GM19438 (cell line): ENCODE data around the gene WNT7A.
"Not testable (repeated sequence)": the region's sequence is repeated elsewhere in the genome, so short reads cannot be mapped to it uniquely, and the experiment has no call there.

Source experiments
- ATAC-seq: cut with Tn5 transposase; IDR thresholded peaks from one replicate; pipeline ENCODE4 v1.9.1; 2021; ENCODE audit warnings: low read depth; ENCODE audit not compliant: unreplicated experiment

The WNT7A gene

DNA sequence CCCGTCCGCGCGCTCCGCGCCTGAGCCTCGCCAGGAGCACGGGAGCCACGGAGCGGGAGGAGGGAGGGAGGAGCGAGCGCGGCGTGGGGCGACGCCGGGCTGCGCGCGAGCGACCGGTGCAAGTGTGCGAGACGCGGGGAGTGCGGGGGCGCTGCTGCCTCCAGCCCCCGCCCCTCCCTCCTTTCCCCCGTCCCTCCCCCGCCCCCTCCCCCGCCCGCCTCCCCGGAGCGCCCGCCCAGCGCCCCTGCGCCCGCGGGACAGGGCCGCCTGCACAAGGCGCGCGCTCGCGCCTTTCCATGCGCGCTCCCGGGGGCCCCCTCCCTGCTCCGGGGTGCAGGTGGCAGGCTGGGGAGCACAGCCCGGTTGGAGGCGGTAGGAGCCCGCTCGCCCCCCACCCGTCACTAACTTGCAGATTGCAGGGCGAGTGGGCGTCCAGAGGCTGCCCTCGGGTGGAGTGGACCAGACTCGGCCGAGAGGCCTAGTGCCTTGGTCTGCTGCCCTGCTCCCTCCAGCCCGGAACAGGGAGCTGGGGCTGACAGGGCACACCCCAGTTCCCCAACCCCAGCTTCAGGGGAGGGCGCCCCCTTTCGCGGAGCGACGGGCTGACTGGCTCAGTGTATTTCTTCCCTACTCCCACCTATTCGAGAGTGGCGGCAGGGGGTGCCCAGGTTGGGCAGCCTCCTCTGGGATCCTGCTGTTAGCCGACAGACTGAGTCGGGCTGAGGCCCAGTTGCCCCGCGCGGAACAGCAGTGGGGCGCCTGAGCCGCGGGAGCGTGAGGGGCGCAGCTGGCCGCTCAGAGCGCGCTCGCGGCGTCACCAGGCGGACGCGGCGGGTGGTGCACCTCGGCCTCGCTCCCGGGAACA, at the start of gene WNT7A:
WNT7A (minus strand) TSS at position 126 of the 865 bp plus-strand sequence. CDS start 255 bp downstream, outside the sequence.
- no peak for ATAC-seq

DNA sequence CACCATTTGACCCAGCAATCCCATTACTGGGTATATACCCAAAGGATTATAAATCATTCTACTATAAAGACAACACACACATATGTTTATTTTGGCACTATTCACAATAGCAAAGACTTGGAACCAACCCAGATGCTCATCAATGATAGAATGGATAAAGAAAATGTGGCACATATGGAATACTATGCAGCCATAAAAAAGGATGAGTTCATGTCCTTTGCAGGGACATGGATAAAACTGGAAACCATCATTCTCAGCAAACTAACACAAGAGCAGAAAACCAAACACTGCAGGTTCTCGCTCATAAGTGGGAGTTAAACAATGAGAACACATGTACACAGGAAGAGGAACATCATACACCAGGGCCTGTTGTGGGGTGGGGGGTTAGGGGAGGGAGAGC, 48.9 kb upstream of the WNT7A start:
- ATAC-seq = not testable (repeated sequence)

DNA sequence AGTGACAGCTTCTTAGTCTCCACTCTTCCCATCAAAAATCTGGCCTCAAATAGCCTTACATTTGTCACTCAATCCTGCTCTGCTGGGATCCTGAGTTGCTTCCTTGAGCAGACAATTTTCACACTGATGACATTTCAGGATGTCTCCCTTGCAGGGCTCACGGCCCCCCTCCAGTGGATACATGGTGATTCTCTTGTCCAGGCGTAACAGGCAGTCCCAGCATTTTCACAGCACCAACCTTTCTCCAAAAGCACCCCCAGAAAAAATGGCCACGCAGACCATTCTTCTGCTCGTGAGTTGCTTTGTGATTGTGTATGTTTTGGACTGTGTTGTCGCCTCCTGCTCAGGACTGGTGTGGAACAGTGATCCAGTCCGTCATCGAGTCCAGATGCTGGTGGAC, 47.4 kb upstream of the WNT7A start:
- no peak for ATAC-seq

DNA sequence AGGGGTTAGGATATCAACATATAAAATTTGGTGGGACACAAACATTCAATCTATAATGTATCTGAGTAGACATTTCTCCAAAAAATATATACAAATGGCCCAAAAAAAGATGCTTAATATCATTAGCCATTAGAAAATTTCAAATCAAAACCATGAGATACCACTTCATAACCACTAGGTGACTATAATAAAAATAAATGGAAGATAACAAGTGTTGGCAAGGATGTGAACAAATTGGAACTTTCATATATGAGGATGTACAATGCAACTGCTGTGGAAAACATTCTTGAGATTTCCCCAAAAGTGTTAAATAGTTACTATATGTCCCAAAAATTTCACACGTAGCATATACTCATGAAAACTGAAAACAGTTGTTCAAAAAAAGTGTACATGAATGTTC, 36.5 kb upstream of the WNT7A start:
- no peak for ATAC-seq

DNA sequence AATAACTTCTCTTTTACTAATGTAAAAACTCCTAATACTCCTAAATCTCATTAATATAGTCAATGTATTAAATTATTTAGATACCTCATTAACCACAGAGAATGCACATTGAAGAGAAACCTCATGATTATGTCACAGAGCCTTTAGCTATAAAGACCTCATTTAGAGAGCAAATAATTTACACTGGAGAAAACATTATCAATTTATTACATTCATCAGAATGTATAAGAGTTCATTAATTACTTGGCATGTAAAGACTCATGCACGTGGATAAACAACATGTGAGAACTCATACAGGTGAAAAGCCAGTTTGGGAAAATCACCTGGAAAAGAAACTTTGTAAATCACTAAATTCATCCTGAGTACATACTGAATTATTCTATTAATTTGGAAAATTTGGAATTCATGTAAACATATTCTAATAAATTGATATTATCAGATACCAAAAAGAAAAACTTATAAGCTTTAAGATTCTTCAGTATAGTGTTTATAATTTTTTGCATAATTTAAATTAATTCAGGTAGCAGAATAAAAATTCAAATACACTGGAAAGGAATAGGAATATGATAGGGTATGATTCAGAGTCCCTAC, 22.9 kb upstream of the WNT7A start:
- no peak for ATAC-seq

DNA sequence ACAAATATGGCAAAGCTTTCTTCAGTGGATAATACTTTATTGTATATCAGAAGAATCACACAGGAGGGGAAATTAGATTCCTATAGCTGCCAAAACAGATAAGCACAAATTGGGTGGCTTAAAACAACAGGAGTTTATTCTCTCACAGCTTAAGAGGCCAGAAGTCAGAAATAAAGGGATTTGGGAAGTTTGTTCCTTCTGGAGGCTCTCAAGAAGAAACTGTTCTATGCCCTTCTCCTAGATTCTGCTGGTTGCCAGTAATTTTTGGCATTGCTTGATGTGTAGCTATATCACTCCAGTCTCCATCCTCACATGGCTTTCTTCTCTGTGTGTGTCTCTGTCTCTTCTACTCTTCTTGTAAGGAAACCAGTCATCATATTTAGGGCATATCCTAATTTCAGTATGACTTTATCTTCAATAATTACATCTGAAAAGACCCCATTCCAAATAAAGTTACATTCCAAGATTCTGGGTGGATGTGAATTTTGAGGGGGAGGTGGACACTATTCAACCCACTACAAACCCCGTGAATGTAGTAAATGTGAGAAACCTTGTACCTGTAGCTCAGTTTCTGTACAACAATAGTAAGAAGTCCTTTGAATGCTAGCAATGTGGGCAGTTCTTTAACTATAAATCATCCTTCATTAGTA, 22.2 kb upstream of the WNT7A start:
- no peak for ATAC-seq

DNA sequence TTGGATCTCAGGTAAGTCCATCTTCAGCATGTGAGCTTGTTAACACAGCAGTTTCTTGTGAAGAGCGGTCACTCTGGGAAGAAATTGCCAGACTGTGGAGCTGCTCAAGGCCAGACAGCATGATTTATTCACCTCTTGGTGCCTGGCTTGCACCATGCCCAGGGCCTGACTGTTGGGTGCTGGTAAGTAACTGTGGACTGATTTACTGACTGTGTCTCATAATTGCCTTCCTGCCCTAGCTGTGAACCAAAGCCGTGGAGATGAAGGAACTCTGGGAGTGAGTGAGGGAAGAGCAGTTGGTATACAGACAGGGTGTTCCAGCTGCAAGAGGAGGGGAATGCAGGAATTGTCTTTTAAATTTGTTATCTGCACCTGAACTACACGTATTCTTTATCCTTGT, 18.5 kb upstream of the WNT7A start:
- ATAC-seq = no peak

DNA sequence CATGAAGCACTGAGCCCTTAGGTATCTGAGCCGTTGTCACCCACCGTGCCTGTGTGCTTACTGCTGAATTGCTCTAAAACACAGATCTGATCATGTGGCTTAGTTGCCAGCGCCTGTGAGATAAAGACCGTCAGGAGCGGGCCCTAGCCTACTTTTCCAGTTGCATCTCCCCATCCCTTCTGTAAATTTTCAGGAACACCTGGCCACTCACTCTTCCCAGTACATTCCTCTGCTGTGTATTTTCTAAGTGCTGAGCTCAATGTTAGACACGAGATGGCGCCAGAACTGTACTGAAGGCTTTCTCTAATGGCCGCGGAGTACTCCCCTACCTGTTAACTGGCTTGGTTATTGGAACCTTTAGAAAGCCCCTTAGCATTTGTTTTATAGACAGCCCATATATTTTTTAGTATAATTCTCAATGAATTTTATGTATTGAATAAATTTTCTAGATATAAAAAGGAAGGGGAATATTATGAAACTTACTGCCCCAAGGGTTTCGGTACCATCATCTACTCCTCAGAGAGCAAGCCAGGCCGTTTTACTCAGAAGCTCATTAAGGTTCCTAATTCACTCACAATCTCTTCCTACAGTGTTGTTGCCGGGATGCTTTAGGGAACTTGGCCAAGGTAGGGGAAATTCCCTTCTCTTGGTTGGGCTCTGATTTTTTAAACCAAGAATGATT, 16.7 kb upstream of the WNT7A start:
- no peak for ATAC-seq

DNA sequence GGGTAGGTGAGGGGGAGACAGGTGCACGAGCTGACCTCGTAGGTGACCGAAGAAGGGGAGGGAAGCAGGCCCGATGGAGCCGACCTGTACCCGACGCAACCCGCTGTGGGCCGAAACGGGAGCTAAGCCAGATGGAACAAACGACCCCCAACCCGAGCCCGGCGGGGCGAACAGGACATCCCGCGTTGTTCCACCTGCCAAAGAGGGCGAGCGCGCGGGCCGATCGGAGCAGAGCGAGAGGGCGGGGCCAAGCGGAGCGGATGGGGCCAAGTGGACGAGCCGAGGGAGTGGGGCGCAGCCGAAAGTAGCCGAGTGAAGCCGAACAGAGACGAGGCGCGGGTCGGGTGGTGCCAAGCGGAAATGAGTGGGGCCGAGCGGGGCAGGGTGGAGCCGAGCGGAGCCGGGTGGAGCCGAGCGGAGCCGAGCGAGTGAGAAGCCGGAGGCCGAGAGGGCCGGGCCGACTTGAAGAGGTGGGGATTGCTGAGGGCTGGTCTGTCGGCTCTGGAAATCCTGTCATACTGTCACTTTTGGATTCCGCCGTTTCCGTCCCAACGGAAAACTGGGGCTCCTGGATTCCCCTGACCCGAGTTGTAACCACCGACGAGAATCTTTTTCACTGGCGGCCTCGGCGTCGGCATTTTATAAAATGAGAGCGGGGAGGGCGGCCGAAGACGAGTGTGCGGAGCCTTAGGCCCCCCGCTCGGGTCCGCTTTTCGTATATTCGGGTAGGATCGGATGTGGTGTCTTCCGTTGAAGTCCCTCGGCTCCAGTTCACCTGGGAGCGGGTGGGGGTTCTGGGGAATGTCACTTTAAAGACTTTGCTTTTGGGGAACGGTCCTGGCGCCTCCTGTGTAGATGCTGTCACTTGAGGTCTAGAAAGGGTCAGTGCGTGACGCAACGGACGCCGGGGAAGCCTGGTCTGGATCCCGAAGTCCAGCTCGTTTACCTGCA, 15.6 kb upstream of the WNT7A start:
- ATAC-seq = peak; percentile 97

DNA sequence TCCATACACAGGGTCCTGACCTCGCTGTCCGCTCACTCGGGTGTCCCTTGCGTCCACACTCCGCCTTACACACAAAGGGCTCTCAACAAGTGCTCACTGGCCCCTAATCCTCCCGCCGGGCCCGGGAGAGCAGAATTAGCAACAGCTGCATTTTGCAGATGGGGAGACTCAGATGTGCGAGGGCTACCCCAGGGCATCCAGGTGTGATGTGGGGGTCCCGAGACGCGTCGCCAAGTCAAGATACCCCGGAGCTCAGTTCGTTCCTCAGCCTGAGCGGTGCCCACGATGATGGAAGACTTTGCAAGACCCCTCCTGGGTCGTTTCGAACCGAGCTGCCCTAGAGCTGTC, 14.9 kb upstream of the WNT7A start:
- no peak for ATAC-seq

DNA sequence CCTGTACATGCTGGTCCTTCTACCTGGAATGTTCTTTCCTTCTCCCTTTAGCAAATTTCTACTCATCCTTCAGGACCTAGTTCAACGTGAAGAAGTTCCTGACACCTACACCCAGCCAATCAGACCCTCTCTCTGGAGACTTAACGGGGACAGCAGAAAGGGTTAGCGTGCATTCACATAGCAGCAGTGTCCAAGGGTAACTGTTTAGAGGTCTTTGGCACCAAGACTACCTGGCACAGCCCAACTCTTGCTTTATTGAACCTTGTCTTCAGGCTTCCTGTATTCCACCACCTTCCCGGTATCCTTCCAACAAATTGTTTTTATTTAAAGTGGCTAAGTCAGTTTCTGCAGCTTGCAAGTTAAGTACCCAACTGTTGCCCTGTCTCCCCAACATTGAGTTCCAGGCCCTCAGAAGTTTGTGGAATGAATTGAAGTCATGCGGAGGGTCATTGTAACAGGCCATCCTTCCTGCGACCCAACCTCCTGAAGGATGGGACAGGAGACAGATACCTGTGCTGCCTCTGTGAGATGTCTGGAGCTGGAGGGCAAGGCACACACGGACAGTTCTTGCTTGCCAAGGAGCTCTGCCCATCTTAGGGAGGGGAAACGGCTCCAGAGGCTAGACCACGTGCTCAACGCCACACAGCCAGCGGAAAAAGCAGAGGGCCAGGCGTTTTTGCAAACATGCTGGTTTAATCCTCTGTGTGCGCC, 14.4 kb upstream of the WNT7A start:
- no peak for ATAC-seq

DNA sequence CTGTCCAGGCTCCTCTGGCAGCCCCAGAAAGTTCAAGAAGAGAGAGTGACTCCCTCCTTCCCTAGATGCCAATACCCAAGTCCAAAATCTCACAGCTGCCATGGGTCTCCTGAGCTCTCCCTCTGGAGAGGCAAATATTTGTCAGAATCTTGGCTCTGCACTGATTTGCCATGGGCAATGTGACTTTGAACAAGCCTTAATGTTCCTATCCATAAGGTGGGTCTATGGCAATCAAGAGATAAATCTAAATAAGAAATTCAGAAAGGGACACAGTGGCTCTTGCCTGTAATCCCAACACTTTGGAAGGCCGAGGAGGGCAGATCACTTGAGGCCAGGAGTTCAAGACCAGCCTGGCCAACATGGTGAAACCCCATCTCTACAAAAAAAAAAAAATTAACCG, 12.4 kb upstream of the WNT7A start:
- ATAC-seq = no peak

DNA sequence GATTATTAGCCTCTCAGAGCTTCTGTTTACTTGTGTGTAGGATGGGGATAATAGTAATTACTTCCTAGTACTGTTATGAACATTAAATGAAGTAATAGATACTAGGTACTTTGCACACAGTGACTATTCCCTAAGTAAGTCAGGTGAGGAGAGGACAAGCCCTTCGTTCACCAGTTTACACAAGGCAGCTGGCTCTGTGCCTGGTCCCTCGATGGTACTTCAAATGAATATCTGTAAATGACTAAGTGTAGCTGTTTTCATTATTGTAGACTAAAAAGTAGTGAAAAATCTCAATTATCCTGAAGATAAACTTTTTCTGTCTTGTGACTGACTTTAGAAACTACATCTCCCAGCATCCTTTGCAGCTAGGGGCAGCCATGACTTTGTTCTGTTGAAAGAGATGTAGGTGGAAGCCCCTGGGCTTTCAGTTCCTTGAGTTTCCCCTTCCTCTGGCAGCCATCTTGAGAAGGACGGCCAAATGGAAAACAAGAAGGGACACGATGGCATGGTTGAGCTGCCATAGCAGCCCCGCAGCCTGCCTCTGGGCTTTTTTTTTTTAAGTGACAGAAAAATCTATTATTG, 11.7 kb upstream of the WNT7A start:
- ATAC-seq = no peak

DNA sequence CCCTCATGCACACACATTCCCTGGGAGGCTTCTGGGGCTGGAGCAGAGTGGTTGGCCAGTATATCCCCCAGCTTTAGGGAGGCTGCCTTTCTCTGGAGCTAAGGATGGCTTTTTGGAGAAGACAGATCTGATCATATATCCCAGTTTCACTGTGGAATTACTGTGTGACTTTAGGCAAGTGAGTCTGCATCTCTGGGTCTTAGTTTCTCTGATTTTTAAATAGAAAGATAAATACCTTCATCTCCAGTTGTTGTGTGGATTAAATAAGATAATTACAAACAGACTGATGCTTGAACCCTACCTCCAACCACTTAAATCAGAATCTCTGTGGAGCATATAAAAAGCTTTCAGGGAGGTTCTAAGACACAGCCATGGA, 11.1 kb upstream of the WNT7A start:
- no peak for ATAC-seq

DNA sequence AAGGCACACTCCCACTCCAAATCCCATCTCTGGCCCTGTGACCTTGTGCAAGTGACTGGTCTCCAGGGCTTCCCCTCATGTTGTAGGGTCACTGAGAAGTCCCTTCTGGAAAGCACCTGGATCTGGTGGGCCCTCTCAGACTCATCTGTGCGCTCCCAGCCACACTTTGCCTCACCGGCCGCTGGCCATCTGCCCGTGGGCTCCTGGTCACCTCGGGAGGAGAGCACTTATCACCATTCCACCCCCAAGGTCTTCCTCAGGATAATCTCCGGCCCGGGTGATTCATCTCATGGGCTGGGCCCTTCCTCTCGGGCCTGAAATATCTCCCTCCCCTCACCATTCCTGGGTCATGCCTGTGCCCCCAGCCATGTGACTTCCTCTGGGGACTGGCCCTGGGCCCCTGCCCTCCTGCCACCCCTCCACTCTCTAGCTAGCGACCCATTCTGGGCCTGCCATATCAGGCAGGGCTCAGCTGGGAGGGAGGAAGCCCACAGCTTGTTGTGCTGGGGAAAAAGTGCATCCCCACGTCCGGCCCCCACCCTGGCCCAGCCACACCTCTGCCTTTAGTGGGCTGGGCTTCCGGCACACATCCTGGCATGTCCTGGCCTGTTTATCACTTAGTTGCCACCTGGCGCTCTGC, 10.6 kb upstream of the WNT7A start:
- ATAC-seq = no peak

DNA sequence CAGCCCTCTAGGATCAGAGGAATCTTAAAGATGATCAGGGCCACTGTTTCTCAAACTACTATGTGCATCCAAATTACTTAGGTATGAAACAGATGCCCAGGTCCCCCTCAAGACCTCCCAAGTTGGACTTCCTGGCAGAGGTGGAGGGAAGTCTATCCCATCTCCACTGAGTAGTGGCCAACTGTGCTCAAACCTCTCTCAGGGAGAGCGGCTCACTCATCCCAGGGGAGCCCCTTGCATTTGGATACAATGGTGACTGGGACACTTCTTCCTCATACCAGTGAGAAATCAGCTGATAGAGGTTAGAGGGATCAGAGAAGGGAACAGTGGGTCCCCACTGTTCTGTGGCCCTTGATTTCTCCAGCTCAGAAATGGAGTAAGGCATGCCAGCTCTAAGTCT, 8.7 kb upstream of the WNT7A start:
- no peak for ATAC-seq

DNA sequence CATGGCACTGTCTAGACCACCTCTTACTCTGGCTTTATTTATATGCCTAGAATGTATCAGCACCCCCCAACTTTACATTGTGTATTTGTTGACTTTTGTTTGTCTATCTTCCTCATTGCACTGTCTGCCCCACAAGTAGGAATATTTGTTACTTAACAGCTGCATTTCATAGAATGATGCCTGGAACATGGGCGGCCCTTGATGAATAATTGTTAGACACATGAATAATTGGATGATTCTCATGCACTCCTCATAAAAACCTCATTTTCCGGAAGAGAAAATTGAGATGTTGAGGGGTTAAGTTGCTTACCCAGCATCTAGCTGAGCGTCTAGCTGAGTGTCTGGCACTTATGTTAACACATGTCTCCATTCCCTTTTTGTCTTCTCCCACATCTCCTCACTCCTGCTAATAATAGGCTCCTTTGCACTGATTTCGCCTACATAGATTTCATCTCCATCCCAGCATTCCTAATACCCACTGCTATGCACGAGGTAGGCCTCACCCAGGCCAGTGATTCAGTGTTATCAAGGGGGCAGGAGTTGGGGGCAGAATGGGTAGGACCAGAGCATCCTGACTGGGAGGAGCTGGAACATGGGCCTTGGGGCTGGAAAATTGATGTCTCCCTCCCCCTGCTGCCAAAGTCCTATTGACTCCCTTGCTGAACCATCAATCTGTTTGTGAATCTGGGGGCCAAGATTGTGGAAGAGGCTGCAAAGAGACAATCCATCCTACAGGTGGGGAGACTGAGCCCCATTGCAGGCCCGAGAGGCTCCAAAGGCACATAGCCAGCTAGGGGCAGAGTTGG, 7.8 kb upstream of the WNT7A start:
- ATAC-seq = no peak

DNA sequence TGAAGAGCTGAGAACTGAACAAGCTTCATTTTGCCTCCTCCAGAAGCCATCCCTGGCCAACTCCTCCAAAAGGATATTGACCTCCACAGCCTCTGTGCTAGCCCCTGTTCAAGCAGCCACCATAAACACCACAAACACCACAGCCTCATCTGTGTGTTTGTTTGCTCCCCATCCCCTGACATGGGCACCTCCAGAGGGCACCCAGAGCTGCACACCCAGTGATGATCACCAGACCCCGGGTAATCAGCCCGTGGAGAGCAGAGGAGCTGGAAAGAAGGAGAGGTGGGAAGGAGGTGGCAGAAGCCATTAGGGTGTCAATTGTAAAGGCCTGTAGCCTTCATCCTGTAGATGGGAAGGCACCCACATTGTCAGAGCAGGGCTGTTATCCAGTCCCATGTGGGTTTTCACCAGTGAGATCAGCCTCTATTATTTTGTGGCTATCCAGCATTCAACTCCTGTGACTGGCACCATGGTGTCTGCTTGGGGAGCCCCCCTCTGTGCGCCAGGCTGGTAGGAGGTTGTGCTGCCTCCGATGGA, 6.8 kb upstream of the WNT7A start:
- no peak for ATAC-seq
